Measurements from ENCODE around the gene TTC31.

DNA sequence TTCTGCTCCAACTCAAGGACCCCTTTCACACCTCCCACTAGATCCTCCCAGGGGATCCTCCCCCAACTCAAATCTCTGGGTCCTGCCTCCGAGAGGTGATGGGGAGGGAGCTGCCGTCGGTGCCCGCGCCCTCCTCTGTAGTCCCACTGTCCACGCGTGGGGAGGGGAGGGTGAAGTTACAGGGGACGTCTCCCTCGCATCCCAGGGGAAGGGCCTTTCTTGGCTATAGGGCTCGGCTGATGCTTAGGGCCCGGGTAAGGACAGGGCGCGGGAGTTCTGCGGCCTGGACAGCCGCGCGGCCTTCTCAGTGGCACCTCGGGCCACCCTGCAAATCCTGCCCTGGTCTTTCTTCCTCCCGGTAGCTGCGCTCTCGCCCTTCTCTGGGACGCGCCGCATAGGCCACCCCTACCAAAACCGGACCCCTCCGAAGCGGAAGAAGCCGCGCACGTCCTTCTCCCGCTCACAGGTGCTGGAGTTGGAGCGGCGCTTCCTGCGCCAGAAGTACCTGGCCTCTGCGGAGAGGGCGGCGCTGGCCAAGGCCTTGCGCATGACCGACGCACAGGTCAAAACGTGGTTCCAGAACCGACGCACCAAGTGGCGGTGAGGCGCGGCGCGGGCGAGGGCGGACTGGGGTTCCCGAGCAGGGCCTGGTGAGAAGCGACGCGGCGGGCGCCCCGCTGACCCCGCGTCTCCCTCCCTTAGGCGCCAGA is 32.5 kb downstream of the TTC31 start:
- TF ChIP-seq POLR2A (IDR thresholded peaks at IDR 0.05; ENCODE audit: low read length) (no peak), GATA1 (IDR thresholded peaks at IDR 0.05; ENCODE audit: low read depth, low read length) (no peak)
